AG09309 (cell line): ENCODE data around the gene STPG4.
"Not testable (repeated sequence)": the region's sequence is repeated elsewhere in the genome, so short reads cannot be mapped to it uniquely, and the experiment has no call there.

Experiments
- DNase-seq: peaks from one replicate; pipeline ENCODE4 v3.0.0-alpha.2; 2010; ENCODE audit warnings: low read depth
- H3K4me3 ChIP-seq: 2 replicates; pipeline ENCODE4 v1.5.1; 2011; ENCODE audit warnings: mild to moderate bottlenecking, low read depth, low read length, moderate library complexity; ENCODE audit not compliant: control insufficient read depth
- TF ChIP-seq, protein P1 (sequence below): IDR thresholded peaks from 2 replicates; pipeline ENCODE4 v1.5.1; 2011; ENCODE audit warnings: mild to moderate bottlenecking, low read depth, low read length, inconsistent platforms; ENCODE audit not compliant: insufficient read depth, control insufficient read depth; ENCODE audit errors: missing control alignments

Gene STPG4

DNA sequence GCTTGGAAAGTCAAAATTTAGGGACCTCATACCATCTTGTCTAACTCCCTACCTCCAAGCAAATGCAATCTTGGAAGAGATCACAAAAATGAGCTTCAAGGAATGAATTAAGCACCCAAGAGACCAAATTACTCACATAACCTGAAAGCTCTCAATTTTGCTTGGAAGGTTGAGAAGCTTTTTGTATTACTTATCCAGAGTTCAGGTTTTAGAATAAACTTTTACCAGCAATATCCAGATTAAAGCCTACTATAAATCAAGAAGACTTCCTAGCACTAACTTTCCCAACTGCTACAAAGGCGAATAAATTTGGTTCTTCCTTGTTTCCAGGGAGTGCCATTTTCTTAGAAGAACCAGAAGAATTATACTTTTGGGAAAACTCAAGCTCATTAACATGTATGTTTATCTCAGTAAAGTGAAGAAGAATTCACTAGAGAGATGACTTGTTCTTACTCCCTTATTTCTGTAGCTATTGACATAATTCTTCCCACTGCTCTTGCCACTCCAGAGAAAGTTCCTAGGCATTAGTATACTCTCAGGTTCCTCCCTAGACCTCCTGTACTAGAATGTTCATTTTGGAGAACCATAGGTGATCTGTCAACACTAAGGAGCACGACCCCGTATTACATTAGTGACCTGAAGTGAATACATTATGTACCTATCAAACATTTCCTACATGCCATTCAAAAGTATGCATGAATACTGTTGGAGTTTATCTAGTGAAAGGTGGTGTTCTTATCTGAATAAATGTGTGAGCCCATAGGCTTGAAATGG lies 18.0 kb upstream of the STPG4 start:
- TF ChIP-seq, protein P1, sequence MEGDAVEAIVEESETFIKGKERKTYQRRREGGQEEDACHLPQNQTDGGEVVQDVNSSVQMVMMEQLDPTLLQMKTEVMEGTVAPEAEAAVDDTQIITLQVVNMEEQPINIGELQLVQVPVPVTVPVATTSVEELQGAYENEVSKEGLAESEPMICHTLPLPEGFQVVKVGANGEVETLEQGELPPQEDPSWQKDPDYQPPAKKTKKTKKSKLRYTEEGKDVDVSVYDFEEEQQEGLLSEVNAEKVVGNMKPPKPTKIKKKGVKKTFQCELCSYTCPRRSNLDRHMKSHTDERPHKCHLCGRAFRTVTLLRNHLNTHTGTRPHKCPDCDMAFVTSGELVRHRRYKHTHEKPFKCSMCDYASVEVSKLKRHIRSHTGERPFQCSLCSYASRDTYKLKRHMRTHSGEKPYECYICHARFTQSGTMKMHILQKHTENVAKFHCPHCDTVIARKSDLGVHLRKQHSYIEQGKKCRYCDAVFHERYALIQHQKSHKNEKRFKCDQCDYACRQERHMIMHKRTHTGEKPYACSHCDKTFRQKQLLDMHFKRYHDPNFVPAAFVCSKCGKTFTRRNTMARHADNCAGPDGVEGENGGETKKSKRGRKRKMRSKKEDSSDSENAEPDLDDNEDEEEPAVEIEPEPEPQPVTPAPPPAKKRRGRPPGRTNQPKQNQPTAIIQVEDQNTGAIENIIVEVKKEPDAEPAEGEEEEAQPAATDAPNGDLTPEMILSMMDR = no peak
- DNase-seq = no peak
- peak overlapping the region; percentile 89 for H3K4me3 ChIP-seq

DNA sequence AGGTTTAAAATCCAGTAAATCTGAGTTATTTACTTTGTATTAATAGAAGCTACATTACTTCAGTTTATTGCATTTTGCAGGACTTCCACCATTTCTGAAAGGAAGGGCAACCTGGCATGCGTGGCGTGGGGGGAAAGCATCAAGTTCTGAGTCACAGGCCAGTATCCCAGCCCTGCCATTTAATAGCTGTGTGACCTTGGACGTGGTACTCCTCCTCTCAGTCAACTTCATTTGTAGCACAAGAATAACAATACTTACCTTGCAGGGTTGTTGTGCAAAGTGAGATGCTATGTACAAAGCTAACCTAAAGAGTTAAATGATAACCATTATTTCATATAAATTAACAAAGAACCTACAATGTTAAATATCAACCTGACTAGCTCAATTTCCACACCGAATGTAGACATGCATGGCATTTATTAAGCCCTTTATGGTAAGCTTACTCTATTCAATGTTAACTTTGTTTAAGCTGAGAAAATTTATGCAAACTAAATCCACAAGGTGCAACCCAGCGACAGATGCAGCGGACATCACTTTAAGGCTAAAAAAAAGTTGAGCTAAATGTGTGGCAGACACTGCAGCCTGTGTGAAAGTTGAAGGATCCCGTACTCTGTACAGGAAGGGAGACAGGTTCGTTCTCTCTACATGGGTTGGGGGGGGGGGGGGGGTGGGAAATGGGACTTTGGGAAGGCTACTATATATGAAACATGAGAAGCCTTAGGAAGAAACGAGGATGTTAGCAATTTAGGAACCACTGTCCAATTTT lies 17.2 kb upstream of the STPG4 start:
- TF ChIP-seq, protein P1 = no peak
- DNase-seq = no peak
- peak overlapping the region; percentile 89 for H3K4me3 ChIP-seq

DNA sequence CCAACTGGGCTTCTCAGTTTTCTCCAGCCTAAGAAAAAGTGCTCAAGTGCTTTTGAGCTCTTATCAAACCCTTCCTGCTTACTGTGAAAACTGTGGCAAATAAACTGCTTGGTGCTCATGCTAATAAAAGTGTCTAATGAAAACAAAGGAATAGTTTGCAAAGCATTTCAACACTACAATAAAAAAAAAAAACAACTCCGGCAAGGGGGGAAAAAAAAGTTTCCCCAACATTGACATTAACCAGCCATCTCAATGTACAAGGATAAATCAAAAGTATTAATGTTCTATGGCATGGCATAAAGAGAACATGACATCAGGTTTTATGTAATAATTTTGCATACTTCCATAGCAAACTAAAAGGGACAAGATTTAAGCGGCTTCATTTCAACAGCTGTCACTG lies 14.7 kb upstream of the STPG4 start:
- TF ChIP-seq, protein P1 = no peak
- no peak overlapping the region for H3K4me3 ChIP-seq
- no peak for DNase-seq

DNA sequence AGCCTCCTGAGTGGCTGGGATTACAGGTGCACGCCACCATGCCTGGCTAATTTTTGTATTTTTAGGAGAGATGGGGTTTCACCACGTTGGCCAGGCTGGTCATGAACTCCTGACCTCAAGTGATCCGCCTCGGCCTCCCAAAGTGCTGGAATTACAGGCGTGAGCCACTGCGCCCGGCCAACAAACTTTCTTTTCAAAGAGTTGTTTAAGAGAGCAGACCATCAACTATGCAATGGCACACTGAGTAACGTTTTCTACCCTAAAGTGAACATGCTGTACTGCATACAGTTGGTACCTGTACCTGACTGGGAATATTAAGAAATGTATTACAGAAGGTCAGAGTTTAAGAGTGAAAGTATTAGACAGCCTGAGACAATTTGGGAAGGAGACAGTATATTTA lies 13.8 kb upstream of the STPG4 start:
- H3K4me3 ChIP-seq, DNase-seq: not testable (repeated sequence)

DNA sequence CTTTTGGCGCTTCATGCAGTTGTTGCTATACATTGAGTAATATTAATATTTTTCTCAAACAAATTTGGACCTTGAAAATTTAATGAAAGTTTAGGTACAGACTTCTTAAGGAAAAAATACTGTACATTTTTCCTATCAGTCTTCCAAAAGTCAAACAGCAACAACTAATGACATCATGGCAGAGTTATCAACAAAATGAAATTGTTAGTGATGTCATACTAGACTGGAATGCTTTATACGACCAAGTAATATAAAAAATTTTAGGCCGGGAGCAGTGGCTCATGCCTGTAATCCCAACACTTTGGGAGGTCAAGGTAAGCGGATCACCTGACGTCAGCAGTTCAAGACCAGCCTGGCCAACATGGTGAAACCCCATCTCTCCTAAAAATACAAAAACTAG lies 12.0 kb upstream of the STPG4 start:
- TF ChIP-seq, protein P1 = no peak
- H3K4me3 ChIP-seq = no peak overlapping the region
- no peak for DNase-seq

DNA sequence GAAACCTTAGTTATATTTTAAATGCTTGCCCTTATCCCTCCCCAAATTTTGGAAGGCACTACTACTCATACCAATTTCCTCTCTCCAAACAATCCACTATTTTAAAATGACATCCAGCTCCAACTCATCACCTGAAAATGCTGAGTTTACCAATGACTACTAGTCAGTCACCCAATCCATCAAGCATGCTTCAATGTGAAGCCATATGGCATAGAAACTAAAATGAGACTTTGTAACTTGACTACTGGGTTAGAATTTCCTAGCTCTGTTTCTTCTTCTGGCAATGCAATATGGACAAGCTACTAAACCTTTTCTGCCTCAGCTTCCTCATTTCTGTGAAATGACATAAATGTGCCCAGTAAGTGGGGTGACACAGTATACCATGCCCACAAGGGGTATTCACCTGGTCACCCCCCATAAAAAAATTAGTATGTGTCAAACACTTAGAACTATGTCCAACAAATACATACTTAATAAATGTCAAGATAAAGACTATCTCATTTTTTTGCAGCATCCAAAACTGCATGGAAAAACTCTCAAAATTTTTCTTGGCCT lies 10.0 kb upstream of the STPG4 start:
- TF ChIP-seq, protein P1 = no peak
- DNase-seq = no peak

DNA sequence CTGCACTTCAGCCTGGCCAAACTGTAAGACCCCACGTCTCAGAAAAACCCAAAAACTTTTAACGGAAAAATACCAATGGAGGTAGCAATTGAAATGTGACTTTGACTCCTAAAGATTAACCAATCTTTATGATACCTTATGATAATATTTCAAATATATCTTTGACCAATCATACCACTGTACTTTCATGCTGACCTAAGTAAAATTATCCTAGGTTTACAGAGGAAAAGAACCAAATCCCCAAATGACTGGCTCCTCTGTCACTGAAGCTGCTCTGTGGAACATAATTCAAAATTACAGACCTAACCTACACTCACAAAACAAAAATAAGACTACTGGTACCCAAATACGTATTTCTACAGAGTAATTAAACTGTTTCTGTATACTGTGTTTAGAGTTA lies 7.7 kb upstream of the STPG4 start:
- no peak for DNase-seq
- TF ChIP-seq, protein P1 = no peak
- H3K4me3 ChIP-seq = no peak overlapping the region

More for the DNA sequence above, 10.0 kb upstream of the STPG4 start:
- H3K4me3 ChIP-seq = no peak overlapping the region
